GM21515 (cell line): ENCODE data around the gene SCAMP3.

ENCODE experiments used
- ATAC-seq: cut with Tn5 transposase; IDR thresholded peaks from one replicate; pipeline ENCODE4 v1.9.1; 2021; ENCODE audit not compliant: unreplicated experiment

Gene SCAMP3

DNA sequence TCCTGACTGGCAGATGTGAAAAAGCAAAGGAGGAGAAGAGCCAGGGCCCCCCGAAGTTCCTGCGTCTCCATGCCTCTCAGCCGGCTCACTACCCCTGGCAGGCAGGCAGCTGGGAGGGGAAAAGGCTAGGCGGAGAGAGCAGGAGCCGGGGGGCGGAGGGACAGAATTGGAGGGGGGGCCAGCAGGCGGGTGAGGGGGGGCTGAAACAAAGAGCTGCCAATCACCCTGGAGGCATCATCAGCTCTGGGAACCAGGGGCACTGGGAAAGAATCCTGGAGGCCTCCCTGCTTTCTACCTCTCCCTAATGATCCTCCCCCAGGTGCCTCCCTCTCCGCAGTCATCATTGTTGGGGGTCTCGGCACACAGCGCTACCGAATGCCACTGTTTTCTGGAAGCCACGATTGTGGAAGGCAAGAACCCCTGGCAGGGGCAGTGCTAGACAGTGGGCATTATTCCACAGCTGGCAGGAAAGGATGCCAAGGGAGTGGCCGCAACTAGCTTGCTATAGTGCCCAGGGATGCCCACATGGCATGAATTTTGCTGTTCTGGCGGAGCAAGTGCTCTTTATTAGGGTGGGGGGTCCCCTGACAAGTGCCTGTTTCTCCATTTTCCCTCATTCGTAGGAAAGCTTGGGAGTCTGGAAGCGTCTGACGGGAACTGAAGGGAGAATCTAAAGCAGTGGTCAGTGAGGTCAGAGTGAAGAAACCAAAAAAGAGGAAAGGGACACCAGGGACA is 54.2 kb downstream of the SCAMP3 start, which contains the start of gene THBS3:
THBS3 (minus strand) TSS at position 92 of the 735 bp plus-strand sequence; CDS start at position 71, 21 bp downstream.
- no peak for ATAC-seq

DNA sequence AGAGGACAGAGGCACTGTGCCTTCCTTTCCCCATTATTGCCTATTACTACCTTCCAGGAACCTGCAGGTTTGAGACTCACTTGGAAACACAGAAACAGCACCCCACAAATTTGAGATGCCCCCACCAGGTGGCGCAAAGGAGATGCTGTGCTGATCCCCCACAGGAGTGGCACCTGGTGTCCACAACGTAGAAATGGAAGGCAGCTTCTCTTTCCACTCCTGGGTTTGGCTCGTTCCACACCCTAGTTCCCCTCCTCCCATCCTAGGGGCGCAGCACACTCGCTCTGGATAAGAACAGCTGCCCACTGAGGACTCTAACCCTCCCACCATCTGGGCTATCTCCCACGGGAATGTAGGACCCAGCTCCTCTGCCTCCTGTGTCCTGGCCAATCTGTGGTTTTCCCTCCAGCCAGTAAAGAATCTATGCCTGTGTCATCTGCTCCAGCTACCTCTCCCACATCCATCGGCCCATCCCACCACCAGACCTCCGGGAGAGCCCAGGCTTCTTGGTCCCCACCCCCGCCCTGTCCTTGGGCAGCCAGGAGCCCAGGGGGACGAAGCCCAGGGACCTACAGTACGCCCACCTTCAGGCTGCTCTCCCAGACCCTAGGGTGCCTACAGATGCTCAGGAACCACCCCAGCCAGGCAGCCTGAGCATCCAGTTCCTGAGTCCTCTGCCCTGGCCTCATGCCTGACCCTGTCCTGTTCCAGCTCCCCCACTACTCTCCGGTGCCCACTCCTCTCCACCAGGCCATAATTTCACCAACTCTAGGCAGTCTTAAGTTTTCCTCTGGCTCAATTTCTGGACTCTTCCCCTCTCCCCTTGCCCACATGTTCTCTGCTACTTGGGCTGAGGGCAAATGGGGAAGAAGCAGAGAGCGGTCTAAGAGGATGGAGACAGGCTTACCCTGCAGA is 55.0 kb downstream of the SCAMP3 start:
- no peak for ATAC-seq
